DND-41 (cell line): ENCODE measurements around the gene ERMARD.

ENCODE experiments used
- ATAC-seq: fragments of 200-7000 bp; cut with Tn5 transposase; 3 replicates; pipeline ENCODE4 v1.9.1; 2021; ENCODE audit warnings: low read depth; ENCODE audit not compliant: insufficient read depth
- DNase-seq: peaks from one replicate; pipeline ENCODE4 v3.0.0-alpha.2; 2020
- H2AFZ ChIP-seq: 2 replicates; pipeline ENCODE4 v1.6.0; 2012; ENCODE audit warnings: low read depth, low read length
- H3K27ac ChIP-seq: 2 replicates; pipeline ENCODE4 v1.5.1; 2012; ENCODE audit warnings: low read length, inconsistent platforms
- H3K27me3 ChIP-seq: fragments of 200-600 bp; sonication (generic); 2 replicates; pipeline ENCODE4 v1.6.0; 2012; ENCODE audit warnings: low read length, mild to moderate bottlenecking, inconsistent platforms; ENCODE audit not compliant: insufficient read depth, poor library complexity
- H3K36me3 ChIP-seq: 2 replicates; pipeline ENCODE4 v1.5.1; 2012; ENCODE audit warnings: low read length, inconsistent platforms; ENCODE audit not compliant: insufficient read depth
- H3K4me1 ChIP-seq: 2 replicates; pipeline ENCODE4 v1.5.1; 2012; ENCODE audit warnings: mild to moderate bottlenecking, low read length; ENCODE audit not compliant: insufficient read depth
- H3K4me2 ChIP-seq: 2 replicates; pipeline ENCODE4 v1.6.0; 2012; ENCODE audit warnings: mild to moderate bottlenecking, moderate library complexity, low read length, inconsistent platforms; ENCODE audit not compliant: insufficient read depth
- H3K4me3 ChIP-seq, 2 experiments: fragments of 200-600 bp in 1 of 2; shearing (Covaris generic) in 1 of 2; 2 replicates each; pipeline ENCODE4 v1.5.1; 2012 to 2016; ENCODE audit warnings: inconsistent platforms in 2 of 2, low read length in 2 of 2, mild to moderate bottlenecking in 2 of 2, low read depth in 1 of 2, moderate library complexity in 1 of 2
- H3K79me2 ChIP-seq: 2 replicates; pipeline ENCODE4 v1.6.0; 2012; ENCODE audit warnings: low read length, inconsistent platforms; ENCODE audit not compliant: insufficient read depth
- H3K9ac ChIP-seq: 2 replicates; pipeline ENCODE4 v1.6.0; 2012; ENCODE audit warnings: low read depth, mild to moderate bottlenecking, inconsistent platforms, low read length, moderate library complexity
- H3K9me3 ChIP-seq: 2 replicates; pipeline ENCODE4 v1.5.1; 2012; ENCODE audit warnings: low read length, moderate library complexity, mild to moderate bottlenecking, inconsistent platforms; ENCODE audit not compliant: insufficient read depth, severe bottlenecking
- H4K20me1 ChIP-seq: 2 replicates; pipeline ENCODE4 v1.6.0; 2012; ENCODE audit warnings: low read length; ENCODE audit not compliant: insufficient read depth
- CTCF ChIP-seq: IDR thresholded peaks from 2 replicates; pipeline ENCODE4 v1.5.1; 2012; ENCODE audit warnings: borderline replicate concordance, low read length, moderate library complexity, mild to moderate bottlenecking; ENCODE audit not compliant: poor library complexity, severe bottlenecking; ENCODE audit errors: extremely low read depth
- EZH2 ChIP-seq: IDR thresholded peaks from 3 replicates; pipeline ENCODE4 v1.6.1; 2012; ENCODE audit warnings: borderline replicate concordance, low read depth, mild to moderate bottlenecking, moderate library complexity, low read length, inconsistent platforms; ENCODE audit not compliant: severe bottlenecking

Gene ERMARD

GRCh38 chr6:169810066-169810989 is 58.9 kb downstream of the ERMARD start:
- no peaks in the 10 kb centered on the region for H3K9me3 ChIP-seq
- no peak overlapping the region for H3K27ac ChIP-seq
- H3K9ac ChIP-seq = no peak overlapping the region
- H3K36me3 ChIP-seq = no peaks in the 10 kb centered on the region
- no peaks in the 10 kb centered on the region for H3K79me2 ChIP-seq
- no peak overlapping the region for H3K4me3 ChIP-seq
- ATAC-seq (no peak), DNase-seq (no peak)
- H3K27me3 ChIP-seq = peaks cover 12% of the 10 kb centered on the region
- peaks cover 17% of the 10 kb centered on the region for H3K4me1 ChIP-seq
- no peak overlapping the region for H3K4me2 ChIP-seq
- no peak overlapping the region for H2AFZ ChIP-seq
- H4K20me1 ChIP-seq = peaks cover 49% of the 10 kb centered on the region
- TF ChIP-seq CTCF = no peak
- no peak for TF ChIP-seq EZH2

- no peaks in the 10 kb centered on the region for H3K79me2 ChIP-seq
- TF ChIP-seq EZH2 = no peak
- TF ChIP-seq CTCF = no peak
- no peak overlapping the region for H3K4me2 ChIP-seq
- no peak overlapping the region for H3K27ac ChIP-seq
- no peak for ATAC-seq
- no peak overlapping the region for H3K4me3 ChIP-seq
- peaks cover 15% of the 10 kb centered on the region for H3K4me1 ChIP-seq
- H3K9me3 ChIP-seq = peaks cover 2% of the 10 kb centered on the region
- DNase-seq = no peak
- no peak overlapping the region for H3K9ac ChIP-seq
- H4K20me1 ChIP-seq = peaks cover 42% of the 10 kb centered on the region
- H3K27me3 ChIP-seq = peaks cover 7% of the 10 kb centered on the region
- H2AFZ ChIP-seq = no peak overlapping the region
- H3K36me3 ChIP-seq = no peaks in the 10 kb centered on the region
Observed at GRCh38 chr6:169811072-169811471, 59.6 kb downstream of the ERMARD start.

- Histone ChIP-seq H3K36me3 (no peaks in the 10 kb centered on the region), H4K20me1 (peaks cover 36% of the 10 kb centered on the region), H3K4me2 (no peak overlapping the region), H3K9me3 (peaks cover 4% of the 10 kb centered on the region), H3K27me3 (peaks cover 7% of the 10 kb centered on the region), H2AFZ (no peak overlapping the region), H3K4me3 (no peak overlapping the region), H3K4me1 (peaks cover 9% of the 10 kb centered on the region), H3K9ac (no peak overlapping the region), H3K27ac (no peak overlapping the region), H3K79me2 (no peaks in the 10 kb centered on the region)
- ATAC-seq = no peak
- no peak for DNase-seq
- TF ChIP-seq CTCF (no peak), EZH2 (no peak)
Observed at GRCh38 chr6:169811521-169812256, 60.3 kb downstream of the ERMARD start.
